GM21825 (cell line): ENCODE measurements around the gene TAGLN.

Experiments used
- ATAC-seq: cut with Tn5 transposase; IDR thresholded peaks from one replicate; pipeline ENCODE4 v1.9.1; 2021; ENCODE audit warnings: mild to moderate bottlenecking, moderate library complexity; ENCODE audit not compliant: unreplicated experiment

TAGLN gene

DNA sequence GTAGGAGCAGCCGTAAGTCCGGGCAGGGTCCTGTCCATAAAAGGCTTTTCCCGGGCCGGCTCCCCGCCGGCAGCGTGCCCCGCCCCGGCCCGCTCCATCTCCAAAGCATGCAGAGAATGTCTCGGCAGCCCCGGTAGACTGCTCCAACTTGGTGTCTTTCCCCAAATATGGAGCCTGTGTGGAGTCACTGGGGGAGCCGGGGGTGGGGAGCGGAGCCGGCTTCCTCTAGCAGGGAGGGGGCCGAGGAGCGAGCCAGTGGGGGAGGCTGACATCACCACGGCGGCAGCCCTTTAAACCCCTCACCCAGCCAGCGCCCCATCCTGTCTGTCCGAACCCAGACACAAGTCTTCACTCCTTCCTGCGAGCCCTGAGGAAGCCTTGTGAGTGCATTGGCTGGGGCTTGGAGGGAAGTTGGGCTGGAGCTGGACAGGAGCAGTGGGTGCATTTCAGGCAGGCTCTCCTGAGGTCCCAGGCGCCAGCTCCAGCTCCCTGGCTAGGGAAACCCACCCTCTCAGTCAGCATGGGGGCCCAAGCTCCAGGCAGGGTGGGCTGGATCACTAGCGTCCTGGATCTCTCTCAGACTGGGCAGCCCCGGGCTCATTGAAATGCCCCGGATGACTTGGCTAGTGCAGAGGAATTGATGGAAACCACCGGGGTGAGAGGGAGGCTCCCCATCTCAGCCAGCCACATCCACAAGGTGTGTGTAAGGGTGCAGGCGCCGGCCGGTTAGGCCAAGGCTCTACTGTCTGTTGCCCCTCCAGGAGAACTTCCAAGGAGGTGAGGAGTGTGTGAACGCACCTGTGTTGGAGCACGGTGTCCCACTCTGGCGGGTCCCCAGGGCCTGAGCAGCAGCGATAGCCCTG is at the start of gene TAGLN:
TSS of gene TAGLN (plus strand) at position 318 of the 863 bp plus-strand sequence. CDS start 3,644 bp downstream, outside the sequence.
- ATAC-seq: no peak

DNA sequence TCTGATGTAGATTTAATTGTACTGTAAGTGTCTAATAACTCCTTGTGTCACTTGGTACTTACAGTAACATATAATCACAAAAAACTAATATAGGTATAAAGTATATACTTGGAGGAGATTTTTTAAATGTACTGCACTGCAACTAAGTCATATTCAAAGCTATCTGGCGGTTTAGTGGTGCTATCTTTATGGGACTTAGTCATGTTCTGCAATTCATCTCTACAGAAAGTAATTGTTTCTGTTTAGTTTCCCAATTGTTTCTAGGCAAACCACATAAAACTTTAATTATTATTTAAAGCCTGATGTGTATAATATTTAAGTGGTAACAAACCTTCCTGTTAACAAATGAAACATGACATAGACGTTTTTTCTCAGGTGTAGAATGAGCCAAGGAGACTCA is 47.1 kb upstream of the TAGLN start:
- ATAC-seq: no peak

DNA sequence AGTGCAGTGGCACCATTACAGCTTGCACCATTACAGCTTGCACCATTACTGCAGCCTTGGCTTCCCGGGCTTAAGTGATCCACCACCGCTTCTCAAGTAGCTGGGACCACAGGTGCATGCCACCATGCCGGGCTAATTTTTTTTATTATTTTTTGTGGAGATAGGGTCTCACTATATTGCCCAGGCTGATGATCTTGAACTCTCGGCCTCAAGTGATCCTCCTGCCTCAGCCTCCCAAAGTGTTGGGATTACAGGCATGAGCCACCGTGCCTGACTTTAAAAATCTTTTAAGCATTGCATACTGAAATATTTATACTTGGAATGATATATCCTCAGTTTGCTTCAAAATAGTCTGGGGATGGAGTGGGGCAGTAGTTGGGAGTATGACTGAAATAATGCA is 44.7 kb upstream of the TAGLN start:
- no peak for ATAC-seq

DNA sequence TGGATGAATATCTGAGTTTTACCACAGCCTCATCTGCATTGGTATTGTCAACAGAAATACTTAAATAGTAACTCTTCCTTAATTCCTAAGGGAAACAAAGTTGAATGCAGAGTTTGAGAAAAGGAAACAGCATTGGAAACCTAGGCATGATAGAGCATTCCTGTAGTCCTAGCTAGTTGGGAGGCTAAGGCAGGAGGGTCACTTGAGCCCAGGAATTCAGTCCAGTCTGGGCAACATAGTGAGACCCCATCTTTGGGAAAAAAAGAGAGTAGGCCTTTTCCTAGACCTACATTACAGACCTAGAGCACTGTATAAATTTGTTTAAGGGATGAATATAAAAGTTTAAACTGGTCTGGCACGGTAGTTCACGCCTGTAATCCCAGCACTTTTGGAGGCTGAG is 41.7 kb upstream of the TAGLN start:
- ATAC-seq: no peak

DNA sequence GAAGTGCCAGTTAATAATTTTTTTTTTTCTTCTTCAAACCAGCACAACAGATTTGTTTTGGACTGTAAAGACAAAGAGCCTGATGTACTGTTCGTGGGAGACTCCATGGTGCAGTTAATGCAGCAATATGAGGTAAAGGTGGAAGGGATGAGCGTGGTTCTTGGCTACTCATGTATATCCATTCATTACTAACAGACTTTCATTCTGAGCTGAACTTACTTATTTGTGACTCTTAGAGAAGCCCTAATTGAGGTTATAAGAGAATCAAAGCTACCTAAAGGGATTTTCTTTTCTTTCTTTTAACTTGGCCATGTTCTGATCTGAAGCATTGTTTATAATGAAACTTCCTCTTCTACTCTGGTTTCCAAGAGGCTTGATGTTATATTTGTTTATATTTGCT is 39.3 kb upstream of the TAGLN start:
- no peak for ATAC-seq

DNA sequence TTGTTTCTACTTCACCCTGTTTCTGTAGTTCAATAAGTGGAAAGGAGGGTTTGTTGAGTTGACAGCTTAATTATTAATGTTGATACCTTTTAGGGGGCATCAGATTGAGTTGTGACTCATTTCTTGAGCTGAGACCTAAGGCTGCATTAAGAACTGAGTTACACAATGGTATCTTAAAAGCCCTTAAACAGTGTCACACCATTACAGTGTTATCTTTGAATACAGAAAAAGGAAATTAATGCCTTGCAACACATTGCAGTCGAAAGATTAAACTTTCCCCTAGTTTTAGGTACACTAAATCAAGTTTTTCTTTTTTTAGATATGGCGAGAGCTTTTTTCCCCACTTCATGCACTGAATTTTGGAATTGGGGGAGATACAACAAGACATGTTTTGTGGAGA is 38.3 kb upstream of the TAGLN start:
- no peak for ATAC-seq

DNA sequence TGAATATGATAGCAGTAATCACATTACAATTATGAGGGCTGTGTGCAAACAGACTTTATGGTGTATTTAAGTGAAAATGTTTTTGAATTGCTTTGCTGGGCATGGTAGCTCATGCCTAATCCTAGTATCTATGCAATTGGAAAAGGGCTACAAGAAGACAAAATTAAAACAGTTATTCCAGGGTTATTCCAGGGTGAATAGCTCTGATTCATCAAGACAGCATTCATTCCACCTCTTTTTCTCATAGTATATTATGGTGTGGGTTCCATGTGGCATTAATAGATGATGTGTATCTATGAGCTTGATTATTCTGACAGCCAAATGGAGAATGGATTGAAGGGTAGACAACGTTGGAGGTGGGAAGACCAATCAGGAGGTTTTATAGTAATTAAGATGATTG is 32.7 kb upstream of the TAGLN start:
- no peak for ATAC-seq

DNA sequence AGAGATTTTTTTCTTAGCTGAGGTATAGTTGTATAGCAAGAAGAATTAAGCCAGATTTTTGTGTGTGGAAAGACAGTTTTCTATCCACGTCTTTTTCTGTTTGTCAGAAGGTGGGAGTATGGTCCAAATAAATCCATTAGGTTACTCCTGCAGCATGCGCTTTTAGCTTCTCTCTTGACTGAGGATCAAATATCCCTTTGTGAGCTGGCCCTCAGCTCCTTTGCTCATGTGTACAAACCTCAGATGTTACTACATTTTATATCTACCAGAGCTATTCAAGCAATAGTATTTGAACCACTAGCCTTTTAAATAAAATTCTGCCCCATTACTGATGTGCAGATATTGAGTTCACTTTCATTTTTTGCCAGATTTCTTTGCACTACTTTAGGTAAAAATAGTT is 29.4 kb upstream of the TAGLN start:
- no peak for ATAC-seq

DNA sequence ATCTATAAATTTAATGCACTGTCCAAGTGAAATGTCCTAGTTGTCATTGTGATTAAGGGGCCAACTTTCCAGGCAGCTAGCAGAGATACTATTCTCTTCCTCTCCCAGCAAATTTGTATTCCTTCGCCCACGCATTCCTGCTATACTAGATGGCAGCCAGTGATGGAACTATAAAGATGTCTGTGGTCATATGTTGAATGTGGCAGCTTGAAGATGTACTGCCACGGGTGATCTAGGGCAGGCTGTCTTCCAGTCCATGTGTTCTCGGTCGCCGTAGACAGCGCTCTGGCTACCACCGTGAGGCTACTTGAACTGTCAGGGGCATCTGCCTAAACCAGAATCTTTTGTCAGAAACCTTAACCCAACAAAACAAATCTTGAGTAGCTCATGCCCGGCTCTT is 29.0 kb upstream of the TAGLN start:
- no peak for ATAC-seq

DNA sequence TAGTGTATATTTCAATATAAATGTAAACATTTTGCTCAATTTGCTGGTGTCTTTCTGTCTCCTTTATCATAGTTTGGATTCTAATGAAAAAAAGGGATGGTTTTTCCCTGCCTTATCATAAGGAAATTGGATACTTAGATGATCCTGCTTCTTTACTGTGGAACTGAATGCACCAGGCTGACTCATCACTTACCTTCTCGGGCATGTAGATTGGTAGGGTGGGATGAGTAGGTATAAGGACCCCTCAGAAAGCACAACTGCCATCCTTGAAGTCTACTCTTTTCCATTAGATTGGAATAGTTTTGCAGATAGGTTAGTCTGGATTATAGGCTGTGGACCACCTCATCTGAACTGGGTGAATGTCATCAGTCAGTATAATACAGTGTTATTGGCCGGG is 28.2 kb upstream of the TAGLN start:
- no peak for ATAC-seq

DNA sequence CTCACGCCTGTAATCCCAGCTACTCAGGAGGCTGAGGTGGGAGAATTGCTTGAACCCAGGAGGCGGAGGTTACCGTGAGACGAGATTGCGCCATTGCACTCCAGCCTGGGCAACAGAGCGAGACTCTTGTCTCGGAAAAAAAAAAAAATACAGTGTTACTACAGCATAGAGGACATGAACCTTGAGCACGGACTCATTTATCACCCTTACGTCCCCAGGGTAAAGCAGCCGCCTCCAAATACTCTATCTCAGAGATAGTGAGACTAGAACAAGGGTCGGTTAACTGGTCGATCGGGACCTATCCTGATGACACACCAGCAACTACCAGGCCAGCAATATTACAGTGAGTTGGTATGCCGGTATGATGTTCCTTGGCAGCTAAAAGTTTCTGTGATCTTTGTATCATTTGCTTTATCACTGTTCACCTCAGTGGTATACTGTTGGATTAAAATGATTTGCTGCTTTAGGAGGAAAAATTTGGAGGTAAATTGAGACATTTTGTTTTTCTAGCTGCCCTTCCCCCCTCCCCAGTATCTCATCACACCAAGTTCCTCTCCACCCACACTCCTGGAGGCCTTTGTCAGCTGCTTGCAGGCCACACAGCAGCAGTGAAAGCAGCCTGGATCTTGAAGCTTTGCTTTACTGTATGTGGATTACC is 27.6 kb upstream of the TAGLN start:
- ATAC-seq: no peak

DNA sequence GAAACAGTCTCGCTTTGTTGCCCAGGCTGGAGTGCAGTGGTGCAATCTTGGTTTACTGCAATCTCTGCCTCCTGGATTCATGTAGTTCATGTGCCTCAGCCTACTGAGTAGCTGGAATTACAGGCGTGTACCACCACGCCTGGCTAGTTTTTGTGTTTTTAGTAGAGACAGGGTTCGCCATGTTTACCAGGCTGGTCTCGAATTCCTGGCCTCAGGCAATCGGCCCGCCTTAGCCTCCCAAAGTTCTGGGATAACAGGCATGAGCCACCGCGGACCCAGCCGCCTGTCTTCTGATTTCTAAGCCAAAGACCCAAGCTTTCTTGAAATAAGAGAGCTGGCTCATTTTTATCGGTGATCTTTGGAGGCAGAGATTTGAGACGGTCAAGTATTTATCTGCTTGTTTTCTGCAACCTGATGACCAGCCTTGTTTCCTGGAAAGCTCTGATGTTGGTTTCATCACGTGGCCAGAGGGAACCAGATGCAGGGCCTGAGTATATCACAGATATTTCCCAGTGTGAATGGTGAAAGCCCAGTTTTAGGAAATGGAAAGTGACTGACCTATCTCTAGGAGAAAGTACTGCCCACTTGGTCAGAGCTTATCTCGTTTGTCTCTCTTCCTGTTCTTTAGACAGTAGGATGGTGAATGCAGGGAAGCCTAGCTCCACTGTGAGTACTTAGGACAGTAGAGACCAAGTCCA is 26.3 kb upstream of the TAGLN start:
- no peak for ATAC-seq

DNA sequence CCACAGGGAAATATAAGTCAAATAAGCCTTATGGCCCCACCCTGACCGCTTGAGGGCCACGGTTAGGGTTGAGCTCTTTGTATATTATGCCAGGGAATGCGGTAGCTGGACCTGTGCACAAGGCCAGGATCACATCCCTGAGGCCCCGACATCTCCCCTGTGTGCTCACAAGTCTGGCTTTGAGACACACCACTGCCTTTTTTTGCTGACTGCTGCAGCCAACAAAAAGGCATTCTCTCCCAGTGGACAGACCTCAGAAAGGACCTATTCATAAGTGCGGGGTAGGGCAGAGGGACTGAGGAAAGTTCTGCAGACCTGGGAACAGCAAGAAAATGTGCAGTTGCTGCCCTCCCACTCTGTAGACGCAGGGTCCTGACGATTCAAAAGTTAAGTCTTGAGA is 24.1 kb upstream of the TAGLN start:
- ATAC-seq: no peak

DNA sequence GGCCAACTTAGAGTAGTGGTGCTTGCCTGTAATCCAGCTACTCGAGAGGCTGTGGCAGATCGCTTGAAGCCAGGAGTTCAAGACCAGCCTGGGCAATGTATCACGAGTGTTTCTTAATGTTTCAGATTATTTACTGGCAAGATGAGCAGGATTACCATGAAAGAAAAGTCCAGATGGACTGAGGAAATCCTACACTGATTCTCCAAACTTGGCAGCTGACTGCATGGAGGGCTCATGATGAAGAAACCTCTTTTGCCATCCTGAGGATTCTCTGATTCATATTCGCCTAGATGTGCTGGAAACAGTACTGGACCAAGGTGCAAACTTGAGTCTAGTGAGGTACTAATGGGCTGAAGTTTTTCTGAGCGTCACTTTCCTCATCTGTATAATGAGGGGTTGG is 23.4 kb upstream of the TAGLN start:
- ATAC-seq: no peak

DNA sequence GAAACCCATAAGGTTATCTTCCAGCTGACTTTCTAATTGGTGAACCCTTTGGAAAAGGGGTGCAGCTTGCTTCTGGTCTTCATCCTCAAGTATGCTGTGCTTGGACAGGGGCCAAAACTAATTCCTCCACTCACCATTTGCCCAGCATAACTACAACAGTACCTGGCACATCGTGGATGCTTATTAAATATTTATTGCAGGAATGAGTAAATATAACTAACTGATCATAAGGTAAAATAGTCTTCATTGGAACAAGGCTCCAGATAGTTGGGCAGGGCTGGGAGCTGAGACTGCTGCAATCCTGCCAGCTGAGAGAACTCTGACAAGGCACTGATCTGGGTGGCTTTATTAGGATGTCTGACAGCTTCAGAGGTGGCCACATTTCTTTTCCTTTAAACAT is 23.0 kb upstream of the TAGLN start:
- ATAC-seq: no peak

DNA sequence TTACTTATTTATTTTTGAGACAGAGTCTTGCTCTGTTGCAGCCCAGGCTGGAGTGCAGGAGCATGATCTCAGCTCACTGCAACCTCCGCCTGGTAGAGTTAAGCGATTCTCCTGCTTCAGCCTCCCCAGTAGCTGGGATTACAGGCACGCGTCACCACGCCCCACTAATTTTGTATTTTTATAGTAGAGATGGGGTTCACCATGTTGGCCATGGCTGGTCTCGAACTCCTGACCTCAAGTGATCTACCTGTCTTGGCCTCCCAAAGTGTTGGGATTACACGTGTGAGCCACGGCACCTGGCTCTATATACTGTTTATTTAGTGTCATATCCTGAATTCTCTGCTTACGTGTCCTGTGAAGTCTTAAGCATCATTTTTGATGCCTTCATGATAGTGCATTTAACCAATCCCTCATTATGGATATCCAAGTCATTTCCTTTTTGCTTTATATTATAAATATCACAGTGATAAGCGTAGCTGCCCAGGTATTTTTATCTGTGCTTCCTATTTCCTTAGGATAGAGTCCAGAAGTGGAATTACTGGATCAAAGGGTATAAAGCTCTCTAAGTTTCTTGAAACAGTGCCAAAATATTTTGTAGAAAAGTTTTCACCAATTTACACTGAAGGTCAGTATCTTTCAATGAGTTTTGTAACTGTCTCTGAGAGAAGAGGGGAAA is 21.5 kb upstream of the TAGLN start:
- ATAC-seq: no peak

DNA sequence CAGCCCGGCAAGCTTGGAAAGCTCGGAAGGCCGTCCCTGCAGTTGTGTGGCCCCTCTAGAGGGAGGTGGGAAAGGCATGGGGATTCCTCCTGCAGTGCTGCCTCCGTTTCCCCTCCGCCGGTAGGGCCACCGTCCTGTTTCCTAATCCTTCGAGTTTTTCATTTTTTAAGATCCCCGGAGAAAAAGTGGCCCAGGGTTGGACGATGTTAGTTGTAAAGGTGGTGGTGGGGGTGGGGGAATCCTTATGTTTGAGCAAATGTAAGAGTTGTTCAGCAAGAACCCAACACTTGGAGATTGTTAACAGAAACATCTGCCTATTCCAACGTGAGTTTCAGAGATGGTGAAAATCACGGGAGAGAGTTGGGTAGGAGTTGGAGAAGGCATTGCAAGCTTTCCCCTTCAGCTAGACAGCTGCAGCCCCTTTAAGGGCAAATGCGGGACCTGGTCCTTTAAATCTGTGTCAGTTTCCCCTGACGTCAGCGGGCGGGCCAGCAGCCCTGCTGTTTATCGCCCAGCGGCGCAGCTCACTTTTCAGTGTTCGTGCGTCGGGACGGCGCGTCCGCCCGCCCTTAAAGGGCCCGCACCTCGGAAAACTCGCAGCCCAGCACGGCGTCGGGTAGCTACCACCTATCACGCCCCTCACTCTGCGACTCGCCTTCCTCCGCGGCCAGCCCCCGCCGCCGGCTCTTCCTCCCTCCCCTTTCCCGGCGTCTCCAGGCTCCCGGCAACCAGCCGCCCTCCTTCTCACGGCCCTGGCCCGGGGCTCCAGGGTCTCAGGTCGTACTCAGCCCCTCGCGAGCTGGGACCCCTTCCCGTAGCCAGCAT is 20.7 kb upstream of the TAGLN start, which contains the start of gene SIDT2:
TSS of gene SIDT2 (plus strand) at position 534 of the 825 bp plus-strand sequence. CDS start 521 bp downstream, outside the sequence.
- ATAC-seq: peak; percentile 89

DNA sequence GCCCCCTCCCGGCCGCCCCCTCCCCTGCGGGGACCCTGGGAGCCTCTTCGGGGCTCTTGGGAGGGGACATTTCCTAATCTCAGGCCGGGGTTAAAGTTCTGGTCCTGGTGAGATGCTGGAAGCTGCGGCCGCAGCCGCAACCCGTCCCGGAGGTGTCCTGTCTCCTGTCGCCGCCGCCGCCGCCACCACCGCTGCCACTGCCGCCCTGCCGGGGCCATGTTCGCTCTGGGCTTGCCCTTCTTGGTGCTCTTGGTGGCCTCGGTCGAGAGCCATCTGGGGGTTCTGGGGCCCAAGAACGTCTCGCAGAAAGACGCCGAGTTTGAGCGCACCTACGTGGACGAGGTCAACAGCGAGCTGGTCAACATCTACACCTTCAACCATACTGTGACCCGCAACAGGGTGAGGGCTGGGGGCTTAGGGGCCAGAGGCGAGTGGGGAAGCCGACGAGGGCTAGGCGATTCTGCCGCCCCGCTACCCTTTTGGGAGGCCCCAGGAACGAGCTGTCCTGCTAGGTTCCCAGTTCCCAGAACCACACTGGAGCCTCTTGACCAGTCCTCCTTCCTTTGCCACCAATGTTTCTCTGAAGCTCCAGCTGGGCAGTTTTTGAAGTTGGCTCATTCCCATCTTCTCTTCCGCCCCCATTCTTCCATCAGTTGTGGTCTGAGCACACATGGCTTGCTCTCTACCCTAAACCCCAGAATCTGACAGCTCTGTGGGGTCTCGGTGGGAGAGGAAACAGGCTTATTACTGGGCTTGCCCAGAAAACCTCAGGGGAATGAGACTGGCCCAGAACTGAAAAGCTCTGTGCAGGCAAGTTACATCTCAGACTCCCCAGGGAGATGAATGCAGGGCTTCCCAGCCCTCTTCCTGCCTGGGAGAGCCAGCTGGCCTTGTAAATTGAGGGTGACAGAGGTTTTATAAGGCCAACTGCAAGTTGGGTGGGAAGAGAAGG is 19.8 kb upstream of the TAGLN start:
- peak; percentile 29 for ATAC-seq

DNA sequence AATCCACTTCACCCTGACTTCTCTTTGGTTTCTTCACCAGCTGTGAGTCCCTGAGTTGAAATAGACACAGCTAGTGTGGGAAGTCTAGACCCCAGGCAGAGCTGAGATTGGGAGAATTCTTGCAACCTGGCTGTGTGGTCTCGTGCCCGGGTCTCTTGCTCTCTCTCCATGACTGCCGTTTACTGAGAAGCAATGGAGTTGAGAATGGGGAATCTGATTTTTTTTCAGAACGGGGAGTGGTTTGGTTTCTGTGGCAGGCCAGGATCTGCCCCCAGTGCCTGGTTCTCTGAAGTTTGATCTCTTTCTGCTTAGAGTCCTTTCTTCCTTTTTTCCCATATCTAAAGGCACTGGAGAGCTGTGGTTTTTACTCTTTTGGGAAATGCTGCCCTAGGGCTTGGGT is 19.1 kb upstream of the TAGLN start:
- no peak for ATAC-seq
